GM23338 (cell line): ENCODE results near the gene OR2L3.

Source experiments
- CTCF ChIP-seq, 2 experiments: fragments of 200-600 bp in 1 of 2; sonication (generic) in 1 of 2; conservative IDR thresholded peaks; 2 replicates each; pipeline versions ENCODE4 v1.5.1 to v1.6.1; 2016 to 2017; ENCODE audit warnings: antibody characterized with exemption in 2 of 2, low read depth in 2 of 2, mild to moderate bottlenecking in 2 of 2, moderate library complexity in 1 of 2
- JUNB ChIP-seq: IDR thresholded peaks from one replicate; pipeline ENCODE4 v1.6.1; 2016; ENCODE audit warnings: antibody characterized with exemption; ENCODE audit not compliant: unreplicated experiment
- REST ChIP-seq: IDR thresholded peaks from one replicate; pipeline ENCODE4 v1.6.1; 2018; ENCODE audit warnings: antibody characterized with exemption; ENCODE audit not compliant: unreplicated experiment

- TF ChIP-seq CTCF (conservative IDR thresholded peaks at IDR 0.05; ENCODE audit: low read depth in 2 of 2) (no peak), JUNB (no peak), REST (no peak)
Observed at GRCh38 chr1:248111157-248111556, 64.5 kb downstream of the OR2L3 start.
